Activated T-cell treated with anti-CD3 and anti-CD28 coated beads, Interleukin-2, amount 50 U/mL, for 72 hours (primary cell): ENCODE data around the gene SLC7A4. TPM values are rescaled to one million over a fixed set of nuclear protein-coding genes. Genes with fewer than 3 reads are reported as not detected.
"Not testable (repeated sequence)": the region's sequence is repeated elsewhere in the genome, so short reads cannot be mapped to it uniquely, and the experiment has no call there.

ENCODE experiments used
- ATAC-seq, 2 donors: fragments of 150-1000 bp; cut with Tn5 transposase; replicated peaks in 1 of 2; 2 replicates each; pipeline ENCODE4 v1.10.0; 2021; ENCODE audit warnings: moderate library complexity in 2 of 2, mild to moderate bottlenecking in 1 of 2
- DNase-seq, 2 donors: peaks; one replicate each; pipeline ENCODE4 v3.0.0; 2021 to 2022; ENCODE audit warnings: mixed read lengths in 1 of 2
- H3K27ac Mint-ChIP-seq: one replicate; pipeline ENCODE4 v1.8.0; 2022; ENCODE audit warnings: mild to moderate bottlenecking, moderate library complexity, mixed read lengths
- H3K27me3 Mint-ChIP-seq: one replicate; pipeline ENCODE4 v1.8.0; 2022; ENCODE audit warnings: low read depth, mixed read lengths
- H3K36me3 Mint-ChIP-seq, 2 donors: one replicate each; pipeline ENCODE4 v1.8.0; 2022; ENCODE audit warnings: mixed read lengths in 2 of 2, mild to moderate bottlenecking in 1 of 2; ENCODE audit not compliant: insufficient read depth in 2 of 2
- H3K4me1 Mint-ChIP-seq: one replicate; pipeline ENCODE4 v1.8.0; 2022; ENCODE audit warnings: low read depth, mixed read lengths
- H3K4me3 Mint-ChIP-seq, 2 donors: one replicate each; pipeline ENCODE4 v1.8.0; 2022; ENCODE audit warnings: mild to moderate bottlenecking in 2 of 2, mixed read lengths in 2 of 2, moderate library complexity in 2 of 2
- H3K9me3 Mint-ChIP-seq, 2 donors: one replicate each; pipeline ENCODE4 v1.8.0; 2022; ENCODE audit warnings: mixed read lengths in 2 of 2
- total RNA-seq, 2 donors: library from RNA; stranded (reverse); gene quantifications; one replicate each; pipeline ENCODE4 v1.2.3, GENCODE V29; 2022

Gene SLC7A4
- total RNA-seq, 2 donors from 2014 or later, result not detected

DNA sequence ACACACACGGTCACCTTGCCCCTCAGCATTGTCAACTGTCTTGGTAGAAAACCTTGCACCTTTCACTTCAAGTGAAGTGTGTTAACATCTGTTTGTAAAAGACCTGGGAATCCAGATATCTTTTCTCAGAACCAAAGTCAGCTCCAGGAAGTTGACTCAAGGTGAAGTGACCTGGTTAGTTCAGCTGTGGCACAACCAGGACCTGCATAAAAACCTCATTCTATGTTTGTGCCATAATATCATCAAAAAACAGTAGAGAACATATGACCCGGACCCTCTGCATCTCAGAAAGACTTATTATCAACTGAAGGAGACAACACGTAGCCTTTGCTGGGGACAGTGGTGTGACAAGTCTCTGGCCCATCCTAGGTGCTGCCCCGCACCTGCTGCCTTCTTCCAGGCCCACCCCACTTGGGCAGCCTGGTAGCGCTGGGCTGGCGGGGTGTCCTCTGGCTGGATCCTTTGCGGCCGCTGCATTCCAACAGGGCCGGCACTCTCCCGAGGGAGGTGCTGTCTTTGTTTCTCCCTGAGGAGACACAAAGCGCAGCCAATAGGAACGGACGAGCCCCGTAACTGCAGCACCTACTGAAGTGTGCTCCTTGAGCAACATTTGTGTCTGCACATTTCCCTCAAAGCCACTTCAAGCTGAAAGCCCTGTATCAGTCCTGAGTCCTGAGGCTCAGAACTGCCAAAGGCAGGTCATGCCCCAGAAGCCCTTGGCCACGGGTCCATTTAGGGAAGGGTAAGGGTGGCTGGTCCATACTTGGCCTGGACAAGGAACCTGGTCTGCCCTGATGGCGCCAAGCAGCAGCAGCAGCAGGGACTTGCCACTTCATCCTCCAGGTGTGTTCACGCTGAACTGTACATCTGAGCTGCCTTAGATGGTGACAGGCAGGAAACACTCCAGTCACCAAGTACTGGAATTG is 38.6 kb upstream of the SLC7A4 start:
- ATAC-seq (no peak), DNase-seq (no peak)
- Mint-ChIP-seq H3K4me3 (no peak overlapping the region), H3K27me3 (no peaks in the 10 kb centered on the region), H3K36me3 (no peaks in the 10 kb centered on the region), H3K9me3 (no peaks in the 10 kb centered on the region), H3K4me1 (peaks cover 7% of the 10 kb centered on the region), H3K27ac (no peak overlapping the region)

DNA sequence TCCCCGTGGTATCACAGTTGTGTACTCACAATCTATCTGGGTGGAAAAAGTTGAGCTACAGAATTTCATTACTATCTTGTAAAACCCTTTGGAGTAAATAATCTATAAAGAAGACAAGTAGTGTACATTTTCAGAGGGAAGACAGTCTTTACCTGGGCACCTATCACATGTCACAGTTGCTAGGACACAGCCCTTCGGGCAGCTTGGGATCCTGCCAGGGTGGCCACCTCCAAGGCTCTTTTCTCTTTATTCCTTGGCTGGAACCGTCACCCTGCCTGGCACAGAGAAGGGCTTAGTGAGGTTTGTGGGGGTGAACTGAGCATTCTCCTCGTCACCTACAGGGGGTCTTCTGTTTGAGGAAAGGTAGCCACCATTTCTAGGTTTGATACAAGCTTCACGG is 37.0 kb upstream of the SLC7A4 start:
- DNase-seq (no peak), ATAC-seq (no peak)
- Mint-ChIP-seq H3K36me3 (no peaks in the 10 kb centered on the region), H3K4me3 (no peak overlapping the region), H3K9me3 (no peaks in the 10 kb centered on the region), H3K27me3 (no peaks in the 10 kb centered on the region), H3K27ac (no peak overlapping the region), H3K4me1 (peaks cover 7% of the 10 kb centered on the region)

DNA sequence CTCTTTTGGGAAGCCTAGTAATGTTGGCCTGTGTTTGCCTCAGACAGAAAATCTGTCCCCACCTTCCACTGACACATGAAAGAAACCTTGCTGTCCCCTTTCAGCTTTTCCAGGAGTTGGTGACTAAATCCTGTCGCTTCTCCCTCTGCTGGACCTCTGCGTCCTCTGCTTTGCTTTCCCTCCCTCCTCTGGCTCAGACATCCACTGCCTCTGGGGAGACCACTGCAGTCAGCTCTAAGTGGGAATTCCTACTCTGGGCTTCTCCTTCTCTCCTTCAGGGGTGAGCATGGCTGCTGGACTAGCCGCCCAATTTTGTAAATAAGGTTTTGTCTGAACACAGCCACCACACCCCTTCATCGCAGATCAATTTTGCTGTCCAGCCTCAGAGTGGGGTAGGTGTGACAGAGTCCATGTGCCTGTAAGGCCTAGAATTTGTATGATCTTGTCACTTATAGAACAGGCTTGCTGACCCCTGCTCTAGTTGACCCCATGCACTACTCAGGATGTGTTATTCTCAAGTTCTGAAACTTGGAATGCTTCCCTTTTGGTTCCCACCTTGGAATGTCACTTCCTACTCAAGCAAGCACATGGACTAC is 36.4 kb upstream of the SLC7A4 start:
- H3K4me3 Mint-ChIP-seq, result no peak overlapping the region
- H3K4me1 Mint-ChIP-seq, result peaks cover 7% of the 10 kb centered on the region
- H3K36me3 Mint-ChIP-seq, result no peaks in the 10 kb centered on the region
- ATAC-seq (no peak), DNase-seq (no peak)
- no peak overlapping the region for H3K27ac Mint-ChIP-seq
- H3K9me3 Mint-ChIP-seq, result no peaks in the 10 kb centered on the region
- H3K27me3 Mint-ChIP-seq, result no peaks in the 10 kb centered on the region

DNA sequence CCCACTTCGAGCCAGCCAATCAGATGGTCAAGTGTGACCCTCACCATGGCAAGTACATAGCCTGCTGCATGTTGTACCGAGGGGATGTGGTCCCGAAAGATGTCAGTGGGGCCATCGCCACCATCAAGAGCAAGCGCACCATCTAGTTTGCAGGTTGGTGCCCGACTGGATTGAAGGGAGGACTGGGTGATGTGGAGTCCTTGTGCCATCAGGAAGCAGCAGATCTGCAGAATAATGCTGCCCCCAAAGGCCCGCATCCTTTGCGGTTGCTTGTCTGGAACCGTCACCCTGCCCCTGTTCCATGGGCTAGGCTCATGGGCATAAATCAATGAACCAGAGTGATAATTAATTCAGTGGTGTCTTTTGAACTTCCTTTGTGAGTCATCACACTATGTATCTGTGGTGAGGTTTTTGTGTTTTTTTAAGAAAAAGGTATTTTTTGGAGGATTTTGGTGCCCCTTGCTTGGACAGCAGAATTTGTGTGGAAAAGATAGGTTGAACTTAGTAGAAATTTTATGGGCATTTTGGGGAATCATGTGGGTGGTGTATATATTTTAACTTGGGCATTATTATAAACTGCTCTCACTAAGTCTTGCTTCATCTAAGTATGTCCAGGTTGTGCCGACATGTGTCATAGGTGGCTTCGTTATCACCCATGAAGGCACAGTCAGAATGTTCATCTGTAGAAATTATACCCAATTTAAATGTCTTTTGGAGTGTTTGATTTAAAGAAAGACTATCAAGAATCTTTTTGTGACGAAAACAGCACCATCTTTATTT is 35.7 kb upstream of the SLC7A4 start:
- Mint-ChIP-seq H3K4me1 (peaks cover 7% of the 10 kb centered on the region), H3K9me3 (no peaks in the 10 kb centered on the region), H3K27ac (no peak overlapping the region), H3K27me3 (no peaks in the 10 kb centered on the region), H3K4me3 (no peak overlapping the region), H3K36me3 (no peaks in the 10 kb centered on the region)
- no peak for DNase-seq
- ATAC-seq, result no peak

DNA sequence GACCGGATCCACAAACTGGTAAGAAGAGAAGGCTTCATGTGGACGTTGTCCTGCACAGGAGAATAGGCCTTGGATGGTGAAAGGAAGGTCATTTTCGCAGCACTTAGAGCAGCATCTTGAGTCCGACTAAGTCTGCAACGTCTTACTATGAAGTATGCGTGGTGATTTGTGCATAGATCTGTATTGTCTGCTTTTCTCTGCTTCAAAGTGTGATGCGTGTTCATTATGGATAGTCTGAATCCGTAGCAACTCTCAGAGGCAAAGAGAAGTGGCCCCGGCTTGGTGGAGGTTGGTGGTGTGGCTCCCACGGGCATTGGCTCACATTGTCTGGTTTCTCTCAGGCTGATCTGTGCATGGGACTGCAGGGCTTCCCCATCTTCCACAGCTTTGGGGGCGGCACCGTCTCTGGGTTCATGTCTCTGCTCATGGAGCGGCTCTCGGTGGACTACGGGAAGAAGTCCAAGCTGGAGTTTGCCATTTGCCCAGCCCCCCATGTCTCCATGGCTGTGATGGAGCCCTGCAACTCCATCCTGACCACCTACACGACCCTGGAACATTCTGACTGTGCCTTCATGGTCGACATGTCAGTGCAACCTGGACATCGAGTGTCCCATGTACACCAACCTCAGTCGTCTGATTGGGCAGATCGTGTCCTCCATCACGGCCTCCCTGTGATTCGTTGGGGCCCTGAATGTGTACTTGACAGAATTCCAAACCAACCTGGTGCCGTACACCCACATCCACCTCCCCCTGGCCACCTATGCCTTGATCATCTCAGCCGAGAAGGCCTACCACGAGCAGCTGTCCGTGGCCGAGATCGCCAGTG is 34.9 kb upstream of the SLC7A4 start:
- no peaks in the 10 kb centered on the region for H3K27me3 Mint-ChIP-seq
- ATAC-seq (no peak), DNase-seq (no peak)
- peaks cover 7% of the 10 kb centered on the region for H3K4me1 Mint-ChIP-seq
- no peaks in the 10 kb centered on the region for H3K9me3 Mint-ChIP-seq
- no peaks in the 10 kb centered on the region for H3K36me3 Mint-ChIP-seq
- H3K27ac Mint-ChIP-seq, result no peak overlapping the region
- H3K4me3 Mint-ChIP-seq, result no peak overlapping the region

DNA sequence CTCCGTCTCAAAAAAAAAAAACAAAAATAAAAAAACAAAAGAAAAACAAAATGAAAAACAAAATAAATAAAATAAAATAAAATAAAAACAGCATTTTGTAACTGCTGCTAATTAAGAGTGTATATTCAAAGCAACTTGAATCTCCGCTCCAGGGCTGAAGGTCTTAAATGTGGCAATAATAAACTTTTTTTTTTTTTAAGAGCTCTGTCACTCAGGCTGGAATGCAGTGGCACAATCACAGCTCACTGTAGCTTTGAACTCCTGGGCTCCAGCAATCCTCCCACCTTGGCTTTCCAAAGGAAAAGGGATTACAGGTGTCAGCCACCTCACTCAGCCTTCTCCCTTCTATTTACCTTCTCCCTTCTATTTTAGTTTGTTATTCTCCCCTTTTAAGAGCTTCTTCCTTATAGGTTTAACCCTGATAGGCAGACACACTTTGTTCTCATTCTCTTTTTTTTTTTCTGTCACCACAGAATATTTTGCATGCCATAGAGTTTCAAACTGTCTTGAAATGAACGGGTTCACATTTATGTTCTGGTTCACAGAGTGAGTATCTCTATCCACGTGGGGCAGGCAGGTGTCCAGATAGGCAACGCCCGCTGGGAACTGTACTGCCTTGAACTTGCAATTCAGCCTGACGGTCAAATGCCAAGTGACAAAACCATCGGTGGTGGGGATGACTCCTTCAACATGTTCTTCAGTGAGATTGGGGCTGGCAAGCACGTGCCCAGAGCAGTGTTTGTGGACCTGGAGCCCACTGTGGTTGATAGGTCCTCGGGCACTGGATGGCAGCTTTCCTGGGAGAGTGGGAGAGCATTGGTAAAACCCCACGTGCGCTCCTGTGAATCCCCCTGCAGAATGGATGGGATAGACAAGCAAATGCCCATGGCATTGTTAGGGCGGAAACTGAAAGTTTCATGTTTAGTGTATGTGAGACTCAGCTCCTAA is 32.8 kb upstream of the SLC7A4 start:
- ATAC-seq (no peak), DNase-seq (no peak)
- no peaks in the 10 kb centered on the region for H3K36me3 Mint-ChIP-seq
- no peaks in the 10 kb centered on the region for H3K27me3 Mint-ChIP-seq
- H3K4me3 Mint-ChIP-seq, result no peak overlapping the region
- H3K4me1 Mint-ChIP-seq, result peaks cover 7% of the 10 kb centered on the region
- H3K9me3 Mint-ChIP-seq, result no peaks in the 10 kb centered on the region
- H3K27ac Mint-ChIP-seq, result peak overlapping the region; percentile 73

- not testable (repeated sequence) for H3K4me3 Mint-ChIP-seq, H3K36me3 Mint-ChIP-seq
Observed at GRCh38 chr22:21064425-21064824, 32.1 kb upstream of the SLC7A4 start.

DNA sequence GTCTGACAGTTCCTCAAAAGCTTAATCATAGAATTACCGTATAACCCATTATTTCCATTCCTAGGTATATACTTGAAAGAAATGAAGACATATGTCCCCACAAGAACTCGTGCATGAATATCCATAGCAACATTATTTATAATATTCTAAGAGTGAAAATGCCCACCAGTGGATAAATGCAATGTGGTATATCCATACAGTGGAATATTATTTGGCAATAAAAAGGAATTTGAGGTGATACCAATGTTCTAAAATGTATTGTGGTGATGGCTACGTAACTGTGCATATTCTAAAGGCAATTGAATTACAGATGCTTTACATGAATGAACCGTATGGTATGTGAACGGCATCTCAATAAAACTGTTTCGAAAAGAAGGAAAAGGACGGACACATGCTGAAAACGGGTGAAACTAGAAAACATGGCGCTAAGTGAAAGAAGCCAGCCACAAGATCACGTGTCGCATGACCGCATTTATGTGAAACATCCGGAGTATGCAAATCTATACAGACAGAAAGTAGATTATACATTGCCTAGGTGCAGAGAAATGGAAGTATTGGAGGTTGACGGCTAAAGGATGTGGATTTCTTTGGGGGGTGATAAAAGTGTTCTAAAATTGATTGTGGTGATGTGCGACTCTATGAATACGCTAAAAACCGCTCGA is 29.4 kb upstream of the SLC7A4 start:
- not testable (repeated sequence) for H3K9me3 Mint-ChIP-seq, H3K27ac Mint-ChIP-seq, H3K36me3 Mint-ChIP-seq, H3K27me3 Mint-ChIP-seq, DNase-seq, H3K4me1 Mint-ChIP-seq, ATAC-seq, H3K4me3 Mint-ChIP-seq

More at GRCh38 chr22:21064425-21064824, 32.1 kb upstream of the SLC7A4 start:
- not testable (repeated sequence) for H3K27ac Mint-ChIP-seq, ATAC-seq, H3K9me3 Mint-ChIP-seq, H3K4me1 Mint-ChIP-seq, DNase-seq, H3K27me3 Mint-ChIP-seq

DNA sequence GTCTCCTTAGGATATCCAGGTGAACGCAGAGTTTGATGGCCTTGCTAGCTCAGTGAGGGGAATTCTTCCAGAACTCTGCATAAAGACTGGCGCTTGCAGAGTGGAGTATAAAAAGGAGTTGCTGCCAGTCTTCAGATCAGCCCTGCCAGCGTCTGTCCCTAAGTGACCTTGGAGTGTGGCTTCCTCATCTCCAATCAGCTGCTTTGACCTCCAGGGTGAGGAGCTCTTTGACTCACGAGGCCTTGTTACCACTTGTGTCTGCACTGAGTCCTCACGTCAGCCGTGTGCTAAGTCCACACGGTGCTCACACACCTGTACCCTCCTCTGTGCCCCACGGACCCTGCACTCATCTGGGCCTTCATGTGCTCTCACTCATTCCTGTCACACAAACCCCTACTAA is 28.0 kb upstream of the SLC7A4 start:
- H3K9me3 Mint-ChIP-seq, DNase-seq, H3K36me3 Mint-ChIP-seq, H3K4me3 Mint-ChIP-seq, H3K27ac Mint-ChIP-seq, ATAC-seq: not testable (repeated sequence)
- Mint-ChIP-seq H3K27me3 (peaks cover 11% of the 10 kb centered on the region), H3K4me1 (peaks cover 16% of the 10 kb centered on the region)

DNA sequence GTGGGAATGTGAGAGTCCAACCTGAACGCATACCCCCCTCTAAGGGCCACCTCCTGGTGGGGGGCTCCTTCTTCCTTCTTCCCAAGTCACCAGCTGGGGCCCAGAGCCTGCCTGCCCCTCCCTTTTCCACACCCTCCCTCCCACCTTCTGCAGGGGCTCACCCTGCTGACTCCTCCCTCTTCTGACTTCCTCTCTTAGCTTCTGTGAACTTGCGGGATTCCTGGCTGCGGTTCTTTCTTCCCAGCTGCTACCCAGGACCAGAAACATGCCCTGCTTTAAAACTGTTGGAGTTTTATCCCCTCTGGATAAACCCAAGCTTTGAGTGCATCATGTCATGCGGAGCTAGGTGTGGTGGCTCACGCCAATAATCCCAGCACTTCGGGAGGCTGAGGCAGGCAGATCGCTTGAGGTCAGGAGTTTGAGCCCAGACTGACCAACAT is 23.5 kb upstream of the SLC7A4 start:
- Mint-ChIP-seq H3K27me3 (peaks cover 11% of the 10 kb centered on the region), H3K36me3 (no peaks in the 10 kb centered on the region), H3K9me3 (no peaks in the 10 kb centered on the region), H3K4me1 (peaks cover 24% of the 10 kb centered on the region), H3K27ac (no peak overlapping the region), H3K4me3 (peak overlapping the region in 1 of 2 donors; percentile 57)
- ATAC-seq (no peak), DNase-seq (no peak)

DNA sequence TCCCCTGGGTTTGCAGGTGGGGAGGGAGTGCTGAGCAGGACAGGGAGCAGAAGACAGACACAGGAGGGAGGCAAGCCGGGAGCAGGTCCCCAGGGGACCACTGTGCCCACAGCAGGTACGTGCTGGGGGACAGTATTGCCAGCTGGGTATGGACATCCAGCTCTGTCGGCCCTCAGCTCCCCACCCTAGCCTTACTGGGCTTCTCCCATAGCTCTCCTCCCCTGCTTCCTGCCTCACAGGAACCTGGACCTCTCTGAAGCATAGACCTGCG is 23.1 kb upstream of the SLC7A4 start:
- no peaks in the 10 kb centered on the region for H3K9me3 Mint-ChIP-seq
- no peak overlapping the region for H3K27ac Mint-ChIP-seq
- H3K4me3 Mint-ChIP-seq, result peak overlapping the region in 1 of 2 donors; percentile 57
- ATAC-seq, result no peak
- no peaks in the 10 kb centered on the region for H3K36me3 Mint-ChIP-seq
- no peak for DNase-seq
- H3K4me1 Mint-ChIP-seq, result peaks cover 24% of the 10 kb centered on the region
- peaks cover 11% of the 10 kb centered on the region for H3K27me3 Mint-ChIP-seq
